ELR (cell line): ENCODE measurements around the gene SMIM17.

Experiments
- DNase-seq: peaks from one replicate; pipeline ENCODE4 v3.0.0-alpha.2; 2015; ENCODE audit warnings: low read depth

The SMIM17 gene

GRCh38 chr19:56642711-56643459, at the start of gene SMIM17:
Gene SMIM17, plus strand, starts transcription at chr19:56643159. Its CDS starts 2,509 bp downstream, at chr19:56645668.
- DNase-seq, result no peak

- DNase-seq, result no peak
These were observed 48.5 kb upstream of the SMIM17 start for GRCh38 chr19:56594446-56594782.

GRCh38 chr19:56594783-56595547, 48.0 kb upstream of the SMIM17 start, which contains the start of gene ZNF71:
Gene ZNF71, plus strand, starts transcription at chr19:56595302. Its CDS starts 6,257 bp downstream, at chr19:56601559.
- peak; percentile 85 for DNase-seq

GRCh38 chr19:56595548-56595899, 47.4 kb upstream of the SMIM17 start:
- no peak for DNase-seq

- DNase-seq, result no peak
These were observed 46.3 kb upstream of the SMIM17 start for GRCh38 chr19:56596676-56597075.

- DNase-seq, result peak; percentile 4
These were observed 45.3 kb upstream of the SMIM17 start for GRCh38 chr19:56597696-56598095.

GRCh38 chr19:56601375-56601774, 41.6 kb upstream of the SMIM17 start:
- peak; percentile 16 for DNase-seq

- DNase-seq, result no peak
These were observed 39.1 kb upstream of the SMIM17 start for GRCh38 chr19:56603829-56604228.

GRCh38 chr19:56608274-56608964, 34.5 kb upstream of the SMIM17 start:
- no peak for DNase-seq

- DNase-seq, result no peak
These were observed 31.7 kb upstream of the SMIM17 start for GRCh38 chr19:56611288-56611687.

- no peak for DNase-seq
These were observed 30.2 kb upstream of the SMIM17 start for GRCh38 chr19:56612737-56613136.

GRCh38 chr19:56613639-56614038, 29.3 kb upstream of the SMIM17 start:
- DNase-seq, result no peak

- DNase-seq, result no peak
These were observed 25.4 kb upstream of the SMIM17 start for GRCh38 chr19:56617531-56617930.

GRCh38 chr19:56619121-56619520, 23.8 kb upstream of the SMIM17 start:
- DNase-seq, result no peak

- no peak for DNase-seq
These were observed 20.6 kb upstream of the SMIM17 start for GRCh38 chr19:56622374-56622773.

- DNase-seq, result no peak
These were observed 20.0 kb upstream of the SMIM17 start for GRCh38 chr19:56623006-56623405.

GRCh38 chr19:56625708-56626107, 17.3 kb upstream of the SMIM17 start:
- DNase-seq, result no peak

GRCh38 chr19:56633021-56633420, 9.9 kb upstream of the SMIM17 start:
- DNase-seq, result no peak

- DNase-seq, result peak; percentile 57
These were observed 4.9 kb upstream of the SMIM17 start for GRCh38 chr19:56637976-56638555.

GRCh38 chr19:56639217-56639616, 3.7 kb upstream of the SMIM17 start:
- DNase-seq, result peak; percentile 29

- DNase-seq, result no peak
These were observed 549 bp downstream of the SMIM17 start for GRCh38 chr19:56643460-56643955.

GRCh38 chr19:56654151-56654550, 11.2 kb downstream of the SMIM17 start:
- no peak for DNase-seq
